B cell (primary cell): ENCODE measurements around the gene MBOAT1. TPM values are rescaled to one million over a fixed set of nuclear protein-coding genes. Genes with fewer than 3 reads are reported as not detected.

ENCODE experiments used
- ATAC-seq: fragments of 200-7000 bp; cut with Tn5 transposase; one replicate; pipeline ENCODE4 v1.10.0; 2021; ENCODE audit warnings: low read depth, mild to moderate bottlenecking, moderate number of reproducible peaks, moderate library complexity
- CTCF ChIA-PET: fragments of 350-600 bp; sonication (Branson Sonifier 250); formaldehyde crosslinking; loops from one replicate; lab custom pipeline; 2021; ENCODE audit warnings: antibody characterized with exemption, inconsistent platforms; lab: Charles Lee
- POLR2A ChIA-PET: fragments of 350-600 bp; sonication (Branson Sonifier 250); formaldehyde crosslinking; loops from one replicate; lab custom pipeline; 2021; ENCODE audit warnings: antibody characterized with exemption; lab: Charles Lee
- DNase-seq: peaks from one replicate; pipeline ENCODE4 v3.0.0; 2013
- H2AFZ ChIP-seq: 2 replicates; pipeline ENCODE4 v1.6.1; 2012; ENCODE audit warnings: mild to moderate bottlenecking, low read depth, low read length; ENCODE audit not compliant: insufficient read depth, poor library complexity, severe bottlenecking
- H3K27ac ChIP-seq, 2 donors: 1 replicate in 1 of 2; 2 replicates in 1 of 2; pipeline ENCODE4 v1.5.1; 2012 to 2013; ENCODE audit warnings: low read length in 2 of 2, mild to moderate bottlenecking in 2 of 2, moderate library complexity in 1 of 2
- H3K27me3 ChIP-seq, 4 experiments: fragments of 200-600 bp in 1 of 4; sonication (generic) in 1 of 4; replicated peaks in 1 of 4; 1 replicate in 2 of 4; 2 replicates in 2 of 4; pipeline versions ENCODE4 v1.6.1 to v1.7.0; 2013 to 2016; ENCODE audit warnings: low read length in 3 of 4, mild to moderate bottlenecking in 2 of 4, mixed read lengths in 1 of 4, moderate library complexity in 1 of 4; ENCODE audit not compliant: insufficient read depth in 4 of 4, control insufficient read depth in 3 of 4; ENCODE audit errors: control extremely low read depth in 1 of 4
- H3K36me3 ChIP-seq, 2 experiments: replicated peaks in 1 of 2; 1 replicate in 1 of 2; 2 replicates in 1 of 2; pipeline versions ENCODE4 v1.6.1 to v1.7.1; 2013; ENCODE audit warnings: low read length in 1 of 2; ENCODE audit not compliant: insufficient read depth in 2 of 2, control insufficient read depth in 1 of 2; ENCODE audit errors: control extremely low read depth in 1 of 2, extremely low read depth in 1 of 2
- H3K4me1 ChIP-seq, 2 donors: fragments of 200-600 bp in 1 of 2; sonication (generic) in 1 of 2; 1 replicate in 1 of 2; 2 replicates in 1 of 2; pipeline versions ENCODE4 v1.5.1 to v1.6.1; 2013 to 2017; ENCODE audit warnings: low read length in 2 of 2; ENCODE audit not compliant: control insufficient read depth in 2 of 2, insufficient read depth in 2 of 2
- H3K4me2 ChIP-seq: replicated peaks from 2 replicates; pipeline ENCODE3; 2012; ENCODE audit warnings: mild to moderate bottlenecking, low read depth, low read length; ENCODE audit not compliant: poor library complexity, severe bottlenecking
- H3K4me3 ChIP-seq, 5 experiments: fragments of 200-600 bp in 1 of 5; sonication (generic) in 1 of 5; 1 replicate in 3 of 5; 2 replicates in 2 of 5; pipeline versions ENCODE4 v1.5.1 to v1.7.0; 2011 to 2016; ENCODE audit warnings: low read length in 4 of 5, mild to moderate bottlenecking in 4 of 5, low read depth in 2 of 5, control low read depth in 1 of 5, moderate library complexity in 1 of 5; ENCODE audit not compliant: insufficient read depth in 1 of 5; ENCODE audit errors: control extremely low read depth in 1 of 5, extremely low read depth in 1 of 5
- H3K79me2 ChIP-seq: fragments of 200-600 bp; sonication (generic); one replicate; pipeline ENCODE4 v1.6.0; 2016; ENCODE audit warnings: low read length; ENCODE audit not compliant: control insufficient read depth, insufficient read depth
- H3K9ac ChIP-seq: fragments of 200-600 bp; sonication (generic); 2 replicates; pipeline ENCODE4 v1.6.1; 2017; ENCODE audit warnings: mild to moderate bottlenecking, low read length, moderate library complexity
- H3K9me3 ChIP-seq, 3 donors: one replicate each; pipeline versions ENCODE4 v1.6.1 to v1.7.1; 2013; ENCODE audit warnings: low read length in 2 of 3; ENCODE audit not compliant: control insufficient read depth in 2 of 3, insufficient read depth in 1 of 3; ENCODE audit errors: control extremely low read depth in 1 of 3
- H4K20me1 ChIP-seq: 2 replicates; pipeline ENCODE4 v1.6.0; 2012; ENCODE audit warnings: mild to moderate bottlenecking, low read length; ENCODE audit not compliant: insufficient read depth, control insufficient read depth, poor library complexity, severe bottlenecking
- H3K27ac Mint-ChIP-seq: one replicate; pipeline ENCODE4 v1.8.0; 2021; ENCODE audit warnings: mixed read lengths
- H3K27me3 Mint-ChIP-seq: one replicate; pipeline ENCODE4 v1.8.0; 2021; ENCODE audit warnings: mixed read lengths
- H3K4me1 Mint-ChIP-seq: one replicate; pipeline ENCODE4 v1.8.0; 2021; ENCODE audit warnings: mixed read lengths
- H3K4me3 Mint-ChIP-seq: one replicate; pipeline ENCODE4 v1.8.0; 2021; ENCODE audit warnings: mixed read lengths
- H3K9me3 Mint-ChIP-seq: one replicate; pipeline ENCODE4 v1.8.0; 2022; ENCODE audit warnings: mixed read lengths; ENCODE audit not compliant: insufficient read depth
- EZH2 ChIP-seq: IDR thresholded peaks from 2 replicates; pipeline ENCODE4 v1.6.1; 2012; ENCODE audit warnings: borderline replicate concordance, low read depth, mild to moderate bottlenecking, moderate library complexity, low read length; ENCODE audit not compliant: insufficient read depth, poor library complexity, severe bottlenecking
- WGBS: methylation state at CpG from one replicate; pipeline ENCODE4 v1.1.5; 2013; ENCODE audit warnings: missing lambda C conversion rate; ENCODE audit not compliant: insufficient coverage; 5-methylcytosine and 5-hydroxymethylcytosine counted together
- intact Hi-C: fragments of 100-400 bp; cut with micrococcal nuclease; formaldehyde crosslinking; loops from one replicate; pipeline ENCODE4 v1.10.0; 2022
- polyA plus RNA-seq: library from polyadenylated mRNA; depleted of rRNA; stranded (reverse); fragments of >200 nt; gene quantifications from 2 replicates; pipeline ENCODE4 v1.2.3, GENCODE V29; 2012
- total RNA-seq, 2 donors: library from RNA; stranded (reverse); fragments of 120-200 nt in 1 of 2; gene quantifications; 1 replicate in 1 of 2; 2 replicates in 1 of 2; pipeline versions ENCODE4 v1.2.3 to v1.2.4, GENCODE V29; 2013 to 2022
- TF ChIP-seq, protein P1 (sequence below): fragments of 200-600 bp; IDR thresholded peaks from one replicate; pipeline ENCODE4 v1.8.0; 2022; ENCODE audit warnings: antibody characterized with exemption, mild to moderate bottlenecking

The MBOAT1 gene
- total and polyA plus RNA-seq, 2 donors (not counting 1 experiment from before 2014, with no cell fraction given), result 5.4 to 8.1 TPM

DNA sequence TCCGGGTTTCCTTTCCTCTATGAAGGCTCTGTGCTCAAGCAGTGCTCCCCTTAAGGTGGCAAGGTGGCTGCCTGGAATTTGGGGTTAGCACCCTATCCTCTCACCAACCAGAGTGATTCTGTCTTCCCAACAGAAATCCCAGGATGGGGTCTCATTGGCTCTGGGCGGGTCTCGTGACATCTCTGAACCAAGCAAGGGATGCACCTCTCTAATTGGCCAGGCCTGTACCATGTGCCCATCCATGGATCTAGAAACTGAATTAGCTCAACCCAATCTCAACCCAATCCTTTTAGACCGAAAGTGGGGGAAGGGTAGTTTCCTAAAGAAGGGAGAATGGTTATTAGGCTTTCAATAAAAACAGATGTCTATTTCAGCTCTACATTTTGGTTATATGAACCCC, 17.6 kb upstream of the MBOAT1 start:
- H3K27me3 Mint-ChIP-seq, result peaks cover 15% of the 10 kb centered on the region
- no peak overlapping the region for H2AFZ ChIP-seq
- ChIA-PET CTCF (no interaction called here), POLR2A (no interaction called here)
- intact Hi-C loops, result no loop called here
- H3K36me3 ChIP-seq, result no peaks in the 10 kb centered on the region
- no peak overlapping the region for H3K27ac ChIP-seq
- no peaks in the 10 kb centered on the region for H3K4me1 ChIP-seq
- H4K20me1 ChIP-seq, result no peaks in the 10 kb centered on the region
- H3K4me1 Mint-ChIP-seq, result no peaks in the 10 kb centered on the region
- H3K4me2 ChIP-seq, result no peak overlapping the region
- H3K27me3 ChIP-seq, result no peaks in the 10 kb centered on the region
- no peak overlapping the region for H3K9ac ChIP-seq
- peaks cover 0 to 4% (median 0%) of the 10 kb centered on the region in 3 donors for H3K9me3 ChIP-seq
- H3K27ac Mint-ChIP-seq, result no peak overlapping the region
- ATAC-seq (no peak), DNase-seq (no peak)
- WGBS, result 97% methylated on average over 3 of the region's 4 CpGs
- H3K4me3 ChIP-seq, result no peak overlapping the region
- no peaks in the 10 kb centered on the region for H3K79me2 ChIP-seq
- H3K9me3 Mint-ChIP-seq, result no peaks in the 10 kb centered on the region
- no peak for TF ChIP-seq EZH2
- TF ChIP-seq, protein P1, sequence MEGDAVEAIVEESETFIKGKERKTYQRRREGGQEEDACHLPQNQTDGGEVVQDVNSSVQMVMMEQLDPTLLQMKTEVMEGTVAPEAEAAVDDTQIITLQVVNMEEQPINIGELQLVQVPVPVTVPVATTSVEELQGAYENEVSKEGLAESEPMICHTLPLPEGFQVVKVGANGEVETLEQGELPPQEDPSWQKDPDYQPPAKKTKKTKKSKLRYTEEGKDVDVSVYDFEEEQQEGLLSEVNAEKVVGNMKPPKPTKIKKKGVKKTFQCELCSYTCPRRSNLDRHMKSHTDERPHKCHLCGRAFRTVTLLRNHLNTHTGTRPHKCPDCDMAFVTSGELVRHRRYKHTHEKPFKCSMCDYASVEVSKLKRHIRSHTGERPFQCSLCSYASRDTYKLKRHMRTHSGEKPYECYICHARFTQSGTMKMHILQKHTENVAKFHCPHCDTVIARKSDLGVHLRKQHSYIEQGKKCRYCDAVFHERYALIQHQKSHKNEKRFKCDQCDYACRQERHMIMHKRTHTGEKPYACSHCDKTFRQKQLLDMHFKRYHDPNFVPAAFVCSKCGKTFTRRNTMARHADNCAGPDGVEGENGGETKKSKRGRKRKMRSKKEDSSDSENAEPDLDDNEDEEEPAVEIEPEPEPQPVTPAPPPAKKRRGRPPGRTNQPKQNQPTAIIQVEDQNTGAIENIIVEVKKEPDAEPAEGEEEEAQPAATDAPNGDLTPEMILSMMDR, result no peak
- H3K4me3 Mint-ChIP-seq, result no peak overlapping the region

GRCh38 chr6:20227350-20227749, 15.1 kb upstream of the MBOAT1 start:
- intact Hi-C loops, result no loop called here

More at GRCh38 chr6:20227350-20227749, 15.1 kb upstream of the MBOAT1 start:
- no peak overlapping the region for H3K9ac ChIP-seq
- Mint-ChIP-seq H3K27ac (no peak overlapping the region), H3K27me3 (peaks cover 14% of the 10 kb centered on the region), H3K9me3 (no peaks in the 10 kb centered on the region), H3K4me3 (no peak overlapping the region), H3K4me1 (no peaks in the 10 kb centered on the region)
- ATAC-seq (no peak), DNase-seq (no peak)
- no peak overlapping the region for H3K4me3 ChIP-seq
- H4K20me1 ChIP-seq, result no peaks in the 10 kb centered on the region
- H2AFZ ChIP-seq, result no peak overlapping the region
- TF ChIP-seq EZH2, result no peak
- TF ChIP-seq, protein P1, result no peak
- H3K27ac ChIP-seq, result no peak overlapping the region
- ChIA-PET CTCF (no interaction called here), POLR2A (no interaction called here)
- H3K36me3 ChIP-seq, result no peaks in the 10 kb centered on the region
- no peaks in the 10 kb centered on the region for H3K4me1 ChIP-seq
- H3K9me3 ChIP-seq, result no peaks in the 10 kb centered on the region
- H3K79me2 ChIP-seq, result no peaks in the 10 kb centered on the region
- H3K27me3 ChIP-seq, result no peaks in the 10 kb centered on the region
- WGBS, result 100% methylated on average over 1 of the region's 2 CpGs
- no peak overlapping the region for H3K4me2 ChIP-seq
